VCaP (cell line): ENCODE measurements around the gene NPHS1.

Experiments used
- H3K27ac ChIP-seq: fragments of 450-650 bp; 2 replicates; pipeline ENCODE4 v1.5.1; 2017
- TF ChIP-seq, protein P1 (sequence below): fragments of 450-650 bp; conservative IDR thresholded peaks from 2 replicates; pipeline ENCODE4 v1.5.1; 2017; ENCODE audit warnings: mild to moderate bottlenecking, moderate library complexity

The NPHS1 gene

DNA sequence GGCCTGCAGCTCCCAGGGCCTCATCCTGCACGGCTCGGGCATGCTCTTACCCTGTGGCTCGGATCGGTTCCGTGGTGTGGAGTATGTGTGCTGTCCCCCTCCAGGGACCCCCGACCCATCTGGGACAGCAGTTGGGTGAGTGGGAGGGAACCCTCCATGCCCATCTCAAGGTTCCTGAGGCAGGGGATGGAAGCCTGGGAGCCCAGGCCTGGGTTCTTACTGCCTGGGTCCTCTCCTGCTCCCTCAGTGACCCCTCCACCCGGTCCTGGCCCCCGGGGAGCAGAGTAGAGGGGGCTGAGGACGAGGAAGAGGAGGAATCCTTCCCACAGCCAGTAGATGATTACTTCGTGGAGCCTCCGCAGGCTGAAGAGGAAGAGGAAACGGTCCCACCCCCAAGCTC, 19.3 kb upstream of the NPHS1 start:
- no peak overlapping the region for H3K27ac ChIP-seq
- TF ChIP-seq, protein P1, sequence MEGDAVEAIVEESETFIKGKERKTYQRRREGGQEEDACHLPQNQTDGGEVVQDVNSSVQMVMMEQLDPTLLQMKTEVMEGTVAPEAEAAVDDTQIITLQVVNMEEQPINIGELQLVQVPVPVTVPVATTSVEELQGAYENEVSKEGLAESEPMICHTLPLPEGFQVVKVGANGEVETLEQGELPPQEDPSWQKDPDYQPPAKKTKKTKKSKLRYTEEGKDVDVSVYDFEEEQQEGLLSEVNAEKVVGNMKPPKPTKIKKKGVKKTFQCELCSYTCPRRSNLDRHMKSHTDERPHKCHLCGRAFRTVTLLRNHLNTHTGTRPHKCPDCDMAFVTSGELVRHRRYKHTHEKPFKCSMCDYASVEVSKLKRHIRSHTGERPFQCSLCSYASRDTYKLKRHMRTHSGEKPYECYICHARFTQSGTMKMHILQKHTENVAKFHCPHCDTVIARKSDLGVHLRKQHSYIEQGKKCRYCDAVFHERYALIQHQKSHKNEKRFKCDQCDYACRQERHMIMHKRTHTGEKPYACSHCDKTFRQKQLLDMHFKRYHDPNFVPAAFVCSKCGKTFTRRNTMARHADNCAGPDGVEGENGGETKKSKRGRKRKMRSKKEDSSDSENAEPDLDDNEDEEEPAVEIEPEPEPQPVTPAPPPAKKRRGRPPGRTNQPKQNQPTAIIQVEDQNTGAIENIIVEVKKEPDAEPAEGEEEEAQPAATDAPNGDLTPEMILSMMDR = no peak

DNA sequence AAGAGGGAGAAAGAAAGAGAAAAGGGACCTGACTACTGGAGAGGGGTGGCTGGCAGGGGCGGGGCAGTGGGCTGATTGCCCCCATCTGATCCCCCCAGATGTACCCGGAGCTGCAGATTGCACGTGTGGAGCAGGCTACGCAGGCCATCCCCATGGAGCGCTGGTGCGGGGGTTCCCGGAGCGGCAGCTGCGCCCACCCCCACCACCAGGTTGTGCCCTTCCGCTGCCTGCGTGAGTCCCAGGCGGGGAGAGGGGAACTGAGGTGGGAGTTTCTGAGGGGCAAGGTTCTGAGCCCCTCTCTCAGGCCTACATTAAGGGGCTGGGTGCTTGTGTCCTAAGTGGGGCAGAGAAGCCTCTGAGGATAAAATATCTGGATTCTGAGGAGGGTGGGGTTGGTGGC, 18.5 kb upstream of the NPHS1 start:
- TF ChIP-seq, protein P1 = no peak
- no peak overlapping the region for H3K27ac ChIP-seq

DNA sequence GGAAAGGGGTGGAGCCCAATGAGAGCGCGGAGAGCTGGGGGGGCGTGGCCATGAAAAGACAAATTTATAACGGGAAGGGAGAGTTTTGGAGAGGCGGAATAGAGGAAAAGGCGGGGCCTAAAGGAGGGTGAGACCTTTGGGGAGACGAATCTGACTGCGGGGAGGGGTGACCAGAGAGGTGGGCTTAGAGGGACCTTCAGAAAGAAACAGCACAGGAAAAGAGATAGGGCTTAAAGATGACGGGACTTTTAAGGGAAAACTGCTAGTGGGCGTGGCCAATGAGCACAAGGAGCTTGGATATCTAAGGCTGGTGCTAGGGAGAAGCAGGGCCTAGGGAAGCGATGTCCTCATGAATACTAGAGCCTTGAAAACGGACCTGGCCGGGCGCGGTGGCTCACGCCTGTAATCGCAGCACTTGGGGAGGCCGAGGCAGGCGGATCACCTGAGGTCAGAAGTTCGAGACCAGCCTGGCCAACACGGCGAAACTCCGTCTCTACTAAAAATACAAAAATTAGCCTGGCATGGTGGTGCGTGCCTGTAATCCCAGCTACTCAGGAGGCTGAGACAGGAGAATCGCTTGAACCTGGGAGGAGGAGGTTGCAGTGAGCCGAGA, 17.9 kb upstream of the NPHS1 start:
- H3K27ac ChIP-seq = peak overlapping the region; percentile 52

DNA sequence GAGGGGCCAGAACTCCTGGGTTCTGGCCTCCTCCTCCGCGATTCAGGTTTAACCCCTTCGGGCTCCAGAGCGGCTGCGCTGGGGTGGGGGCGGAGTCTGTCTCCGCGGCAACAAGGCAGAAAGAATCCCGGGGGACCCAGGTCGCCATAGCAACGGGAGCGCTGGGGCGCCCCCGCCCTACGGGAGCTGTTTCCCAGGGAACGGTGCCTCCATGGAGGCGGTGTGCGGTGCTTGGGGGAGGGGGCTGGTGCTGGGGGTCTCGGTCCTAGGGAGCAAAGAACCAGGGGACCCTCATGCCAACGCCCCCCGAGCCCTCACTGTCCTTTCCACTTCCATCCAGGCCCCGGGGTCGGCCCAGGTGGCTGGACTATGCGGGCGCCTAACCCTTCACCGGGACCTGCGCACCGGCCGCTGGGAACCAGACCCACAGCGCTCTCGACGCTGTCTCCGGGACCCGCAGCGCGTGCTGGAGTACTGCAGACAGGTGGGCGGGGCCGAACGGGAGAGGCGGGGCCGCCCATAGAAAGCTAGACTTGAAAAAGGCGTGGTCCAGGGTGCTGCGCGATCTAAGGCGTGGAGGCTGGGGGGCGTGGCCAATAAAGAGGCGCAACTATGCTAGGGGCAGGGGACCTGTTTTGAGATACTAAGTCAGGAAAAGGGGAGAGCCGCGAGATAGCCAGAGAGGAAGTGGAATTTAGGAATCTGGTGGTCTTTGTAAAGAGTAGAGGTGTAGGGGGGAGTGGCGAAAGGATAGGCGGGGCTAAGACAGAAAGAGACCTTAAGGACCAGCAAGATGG, 17.2 kb upstream of the NPHS1 start:
- TF ChIP-seq, protein P1 = no peak
- H3K27ac ChIP-seq = peak overlapping the region; percentile 52

DNA sequence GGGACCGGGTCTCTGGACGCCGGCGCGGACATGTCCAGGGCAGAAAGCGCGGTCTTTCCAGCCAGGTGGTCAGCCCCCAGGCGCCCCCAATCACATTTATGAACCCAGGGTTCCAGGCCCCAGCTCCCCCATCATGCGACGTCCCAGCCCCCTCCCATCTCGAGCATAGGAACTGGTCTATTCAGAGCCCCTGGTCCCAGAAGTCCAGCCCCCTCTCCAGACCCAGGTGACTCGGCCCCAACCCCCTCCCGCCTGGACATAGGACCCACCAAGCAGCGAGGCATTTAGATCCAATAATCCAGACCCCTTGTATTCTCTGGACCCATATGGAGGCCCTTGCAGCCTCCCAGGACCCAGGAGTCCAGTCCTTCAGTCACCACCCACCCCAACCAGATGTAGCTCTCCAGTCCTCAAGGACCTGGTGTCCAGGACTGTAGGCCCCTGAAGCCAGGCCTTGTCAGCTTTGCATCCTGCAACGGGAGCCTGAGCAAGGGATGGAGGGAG, 16.6 kb upstream of the NPHS1 start:
- peak overlapping the region; percentile 52 for H3K27ac ChIP-seq
- TF ChIP-seq, protein P1 = no peak

DNA sequence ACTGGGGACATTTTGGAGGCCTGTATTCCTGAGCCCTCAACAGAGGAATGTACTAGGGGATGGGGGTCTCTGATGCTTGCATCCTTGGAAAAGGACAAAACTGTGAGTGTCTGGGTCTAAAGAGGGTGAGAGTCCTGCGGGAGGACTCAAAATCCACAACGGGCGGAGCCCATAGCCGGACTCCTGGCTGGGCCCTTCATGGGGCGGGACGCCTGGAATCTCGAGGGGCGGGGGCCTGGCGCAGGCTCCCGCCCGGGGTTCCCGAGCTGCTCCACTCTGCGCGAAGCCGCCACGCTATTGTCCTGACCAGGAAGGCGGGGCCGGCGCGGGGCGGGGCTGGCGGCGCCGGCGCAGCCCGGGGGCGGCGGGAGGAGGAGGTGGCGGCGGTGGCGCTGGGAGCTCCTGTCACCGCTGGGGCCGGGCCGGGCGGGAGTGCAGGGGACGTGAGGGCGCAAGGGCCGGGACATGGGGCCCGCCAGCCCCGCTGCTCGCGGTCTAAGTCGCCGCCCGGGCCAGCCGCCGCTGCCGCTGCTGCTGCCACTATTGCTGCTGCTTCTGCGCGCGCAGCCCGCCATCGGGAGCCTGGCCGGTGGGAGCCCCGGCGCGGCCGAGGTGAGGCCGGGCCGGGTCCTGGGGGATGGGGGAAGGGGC, 16.0 kb upstream of the NPHS1 start, which contains the start of gene APLP1:
Gene APLP1 (plus strand): TSS at position 403 of the 651 bp plus-strand sequence. CDS start 63 bp downstream, at position 466.
- TF ChIP-seq, protein P1 = no peak; the same call in 1 of the 2 replicates
- peak within 1 kb of the TSS; percentile 52 for H3K27ac ChIP-seq

DNA sequence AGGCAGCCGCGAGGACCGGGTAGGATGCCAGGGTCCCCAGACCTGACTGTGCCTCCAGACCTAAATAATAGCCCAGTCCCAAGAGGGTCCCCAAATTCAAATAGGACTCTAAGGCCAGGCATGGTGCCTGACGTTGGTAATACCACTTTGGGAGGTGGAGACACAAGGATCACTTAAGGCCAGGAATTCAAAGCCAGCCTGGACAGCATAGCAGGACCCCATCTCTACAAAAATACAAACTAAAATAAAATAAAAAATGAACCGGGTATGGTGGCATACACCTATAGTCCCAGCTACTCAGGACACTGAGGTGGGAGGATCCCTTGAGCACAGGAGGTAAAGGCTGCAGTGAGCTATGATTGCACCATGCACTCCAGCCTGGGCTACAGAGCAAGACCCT, 10.7 kb upstream of the NPHS1 start:
- TF ChIP-seq, protein P1 = no peak

More for the DNA sequence above, 10.7 kb upstream of the NPHS1 start:
- H3K27ac ChIP-seq = no peak overlapping the region
